K562 (cell line): ENCODE measurements around the gene SCAF11. TPM values are rescaled to one million over a fixed set of nuclear protein-coding genes. Genes with fewer than 3 reads are reported as not detected.

Experiments used
- BRD9 ChIP-seq: fragments of 450-650 bp; IDR thresholded peaks from 2 replicates; pipeline ENCODE4 v1.6.1; 2018; ENCODE audit warnings: low read depth; ENCODE audit not compliant: partially characterized antibody
- CBX3 ChIP-seq, 2 experiments: IDR thresholded peaks; 1 replicate in 1 of 2; 2 replicates in 1 of 2; pipeline ENCODE4 v1.6.1; 2012; ENCODE audit warnings: inconsistent platforms in 2 of 2, low read length in 2 of 2, borderline replicate concordance in 1 of 2, control low read depth in 1 of 2
- CEBPB ChIP-seq: fragments of 450-650 bp; IDR thresholded peaks from 2 replicates; pipeline ENCODE4 v1.6.1; 2016; ENCODE audit warnings: missing genetic modification characterization, missing compliant biosample characterization
- ETV5 ChIP-seq: sonication (generic); formaldehyde crosslinking; IDR thresholded peaks from 2 replicates; pipeline ENCODE4 v1.4.0; 2020; ENCODE audit warnings: low read depth, mild to moderate bottlenecking, missing genetic modification reagents
- FOXA3 ChIP-seq, 2 experiments: fragments of 450-650 bp in 1 of 2; sonication (generic) in 1 of 2; formaldehyde crosslinking; IDR thresholded peaks in 1 of 2; conservative IDR thresholded peaks in 1 of 2; 2 replicates each; pipeline versions ENCODE4 v1.4.0 to v1.8.0; 2020 to 2022; ENCODE audit warnings: mild to moderate bottlenecking in 2 of 2, missing genetic modification reagents in 1 of 2
- HCFC1 ChIP-seq: IDR thresholded peaks from 2 replicates; pipeline ENCODE4 v1.6.1; 2012; ENCODE audit warnings: low read depth, low read length, improper control_type of control experiment
- HEY1 ChIP-seq: fragments of 250-450 bp; sonication (Bioruptor Pico); IDR thresholded peaks from 2 replicates; pipeline ENCODE4 v1.5.0; 2020; ENCODE audit warnings: mild to moderate bottlenecking, moderate library complexity, borderline replicate concordance
- HIVEP1 ChIP-seq: fragments of 250-450 bp; sonication (Bioruptor Pico); IDR thresholded peaks from 2 replicates; pipeline ENCODE4 v1.4.0; 2020; ENCODE audit warnings: mild to moderate bottlenecking
- IFI16 ChIP-seq: fragments of 250-450 bp; sonication (Bioruptor Pico); IDR thresholded peaks from 2 replicates; pipeline ENCODE4 v2.1.2; 2022; ENCODE audit warnings: mild to moderate bottlenecking, inconsistent platforms
- KAT8 ChIP-seq: fragments of 450-650 bp; IDR thresholded peaks from 2 replicates; pipeline ENCODE4 v1.6.1; 2016; ENCODE audit warnings: low read depth, mild to moderate bottlenecking
- KDM5B ChIP-seq: fragments of 200-600 bp; sonication (generic); IDR thresholded peaks from 2 replicates; pipeline ENCODE4 v1.6.1; 2012; ENCODE audit warnings: low read depth, mild to moderate bottlenecking, moderate library complexity, low read length, control low read depth, inconsistent platforms; ENCODE audit not compliant: insufficient replicate concordance
- NCOA4 ChIP-seq: fragments of 450-650 bp; IDR thresholded peaks from 2 replicates; pipeline ENCODE4 v1.6.1; 2018; ENCODE audit warnings: mild to moderate bottlenecking; ENCODE audit not compliant: partially characterized antibody
- NCOR1 ChIP-seq: fragments of 450-650 bp; IDR thresholded peaks from 2 replicates; pipeline ENCODE4 v1.6.1; 2016; ENCODE audit warnings: mild to moderate bottlenecking, moderate library complexity
- POLR2G ChIP-seq: fragments of 200-400 bp; formaldehyde crosslinking; IDR thresholded peaks from 2 replicates; pipeline ENCODE4 v1.6.1; 2017; ENCODE audit warnings: low read depth, mild to moderate bottlenecking, antibody characterized with exemption, low read length, moderate library complexity
- POLR3G ChIP-seq: IDR thresholded peaks from 2 replicates; pipeline ENCODE4 v1.6.1; 2011; ENCODE audit not compliant: insufficient read length, insufficient replicate concordance; ENCODE audit errors: extremely low read depth
- PTRF ChIP-seq: fragments of 450-650 bp; IDR thresholded peaks from 2 replicates; pipeline ENCODE4 v1.6.1; 2016; ENCODE audit warnings: mild to moderate bottlenecking, missing genetic modification characterization, missing compliant biosample characterization
- RBFOX2 ChIP-seq: fragments of 200-400 bp; formaldehyde crosslinking; IDR thresholded peaks from 2 replicates; pipeline ENCODE4 v1.6.1; 2017; ENCODE audit warnings: low read depth, mild to moderate bottlenecking, low read length, moderate library complexity
- RBM25 ChIP-seq: fragments of 200-400 bp; formaldehyde crosslinking; IDR thresholded peaks from 2 replicates; pipeline ENCODE4 v1.6.1; 2018; ENCODE audit warnings: low read length, low read depth, moderate library complexity; ENCODE audit not compliant: severe bottlenecking
- TOE1 ChIP-seq, 2 experiments: fragments of 450-650 bp in 1 of 2; sonication (generic) in 1 of 2; formaldehyde crosslinking in 1 of 2; IDR thresholded peaks; 2 replicates each; pipeline versions ENCODE4 v1.7.1 to v1.8.0; 2016 to 2022; ENCODE audit warnings: borderline replicate concordance in 2 of 2, mild to moderate bottlenecking in 2 of 2, antibody characterized with exemption in 1 of 2, inconsistent platforms in 1 of 2, low read depth in 1 of 2, missing genetic modification reagents in 1 of 2, moderate library complexity in 1 of 2
- WHSC1 ChIP-seq: IDR thresholded peaks from one replicate; pipeline ENCODE4 v1.6.1; 2012; ENCODE audit warnings: low read length, control low read depth, inconsistent platforms
- ZC3H11A ChIP-seq: IDR thresholded peaks from 2 replicates; pipeline ENCODE4 v1.6.1; 2012; ENCODE audit warnings: low read depth, low read length, improper control_type of control experiment
- ZNF121 ChIP-seq: sonication (generic); formaldehyde crosslinking; conservative IDR thresholded peaks from 2 replicates; pipeline ENCODE4 v1.8.0; 2022; ENCODE audit warnings: missing genetic modification reagents
- ZNF175 ChIP-seq: fragments of 200-800 bp; sonication (Bioruptor generic); IDR thresholded peaks from 2 replicates; pipeline ENCODE4 v1.6.1; 2016; ENCODE audit warnings: low read depth, mild to moderate bottlenecking, missing genetic modification characterization, missing compliant biosample characterization
- ZNF217 ChIP-seq: sonication (generic); formaldehyde crosslinking; IDR thresholded peaks from 2 replicates; pipeline ENCODE4 v1.8.0; 2022; ENCODE audit warnings: mild to moderate bottlenecking, missing genetic modification reagents
- ZNF354B ChIP-seq: fragments of 250-450 bp; sonication (Bioruptor Pico); IDR thresholded peaks from 2 replicates; pipeline ENCODE4 v1.4.0; 2020
- polyA plus RNA-seq, 8 experiments: library from polyadenylated mRNA; depleted of rRNA in 4 of 8; stranded (reverse) in 5 of 8; unstranded in 3 of 8; fragments of >200 nt; fragmentation: Nextera tagmentation in 2 of 8; fragmentation: Illumina TruSeq in 1 of 8; extraction: Ambion mirVana in 2 of 8; extraction: Trizol in 1 of 8; gene quantifications; 2 replicates each; pipeline versions ENCODE4 v1.2.1 to v1.2.3, GENCODE V29; 2011 to 2014; ENCODE audit warnings: inconsistent platforms in 1 of 8, missing spikeins in 1 of 8
- total RNA-seq, 7 experiments: library from RNA; depleted of rRNA in 6 of 7; stranded (reverse); fragments of >200 nt in 6 of 7; fragmentation: Illumina TruSeq in 2 of 7; extraction: Trizol in 2 of 7; gene quantifications; 2 replicates each; pipeline versions ENCODE4 v1.2.1 to v1.2.3, GENCODE V29; 2011 to 2021; ENCODE audit warnings: low replicate concordance in 1 of 7
- TF ChIP-seq, protein P1 (sequence below): fragments of 250-450 bp; sonication (Bioruptor Pico); IDR thresholded peaks from 2 replicates; pipeline ENCODE4 v1.5.1; 2021; ENCODE audit warnings: mild to moderate bottlenecking
- TF ChIP-seq, protein P2 (sequence below): sonication (generic); formaldehyde crosslinking; IDR thresholded peaks from 2 replicates; pipeline ENCODE4 v1.8.1; 2022; ENCODE audit warnings: missing genetic modification reagents

The SCAF11 gene
- total and polyA plus RNA-seq, 9 of the 15 experiments (the other 6 are each of a cell fraction or from before 2014, with no cell fraction given), result 30.4 to 119 (median 80.0) TPM

DNA sequence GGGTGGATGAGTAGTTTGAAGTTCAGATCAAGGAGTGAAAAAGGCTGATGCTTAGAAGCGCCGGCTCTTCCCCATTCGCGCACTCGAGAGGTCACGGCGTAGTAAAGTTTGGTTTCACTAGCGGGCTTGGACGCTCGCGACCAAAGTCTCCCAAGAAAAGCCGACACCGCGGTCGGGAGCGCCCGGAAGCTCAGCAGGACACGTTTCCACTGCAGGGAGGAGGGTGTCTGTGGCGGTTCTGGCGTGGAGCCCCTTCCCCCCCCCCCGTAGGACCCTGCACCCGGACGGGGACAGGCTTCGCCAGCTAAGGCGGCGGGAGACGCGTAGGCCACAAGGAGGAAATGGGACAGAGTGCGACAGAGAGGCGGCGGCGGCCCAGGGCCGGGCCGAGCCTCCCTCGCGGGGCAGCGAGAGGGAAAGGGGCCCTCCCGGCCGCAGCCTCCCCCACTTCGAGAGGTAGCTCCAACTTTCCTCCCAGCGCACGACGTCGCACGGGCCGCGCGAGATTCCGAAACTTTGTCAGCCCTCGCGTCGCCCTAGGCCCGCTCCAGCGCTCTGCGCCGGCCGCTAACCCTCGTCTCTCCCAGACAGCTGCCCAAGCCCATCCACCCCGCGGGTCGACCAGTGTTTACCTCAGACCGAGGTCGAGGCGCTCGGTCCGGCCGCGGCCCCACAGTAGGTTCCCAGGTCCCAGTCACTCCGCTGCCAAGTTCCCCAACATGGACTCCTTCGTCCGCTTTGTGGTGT, 480 bp downstream of the SCAF11 start (continued):
- TF ChIP-seq, protein P1, sequence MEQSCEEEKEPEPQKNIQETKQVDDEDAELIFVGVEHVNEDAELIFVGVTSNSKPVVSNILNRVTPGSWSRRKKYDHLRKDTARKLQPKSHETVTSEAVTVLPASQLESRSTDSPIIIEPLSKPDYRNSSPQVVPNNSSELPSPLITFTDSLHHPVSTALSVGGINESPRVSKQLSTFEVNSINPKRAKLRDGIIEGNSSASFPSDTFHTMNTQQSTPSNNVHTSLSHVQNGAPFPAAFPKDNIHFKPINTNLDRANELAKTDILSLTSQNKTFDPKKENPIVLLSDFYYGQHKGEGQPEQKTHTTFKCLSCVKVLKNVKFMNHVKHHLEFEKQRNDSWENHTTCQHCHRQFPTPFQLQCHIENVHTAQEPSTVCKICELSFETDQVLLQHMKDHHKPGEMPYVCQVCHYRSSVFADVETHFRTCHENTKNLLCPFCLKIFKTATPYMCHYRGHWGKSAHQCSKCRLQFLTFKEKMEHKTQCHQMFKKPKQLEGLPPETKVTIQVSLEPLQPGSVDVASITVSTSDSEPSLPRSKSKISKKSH, result no peak
- TF ChIP-seq RBFOX2, result peak; percentile 88
- TF ChIP-seq KDM5B, result no peak
- TF ChIP-seq, protein P2, sequence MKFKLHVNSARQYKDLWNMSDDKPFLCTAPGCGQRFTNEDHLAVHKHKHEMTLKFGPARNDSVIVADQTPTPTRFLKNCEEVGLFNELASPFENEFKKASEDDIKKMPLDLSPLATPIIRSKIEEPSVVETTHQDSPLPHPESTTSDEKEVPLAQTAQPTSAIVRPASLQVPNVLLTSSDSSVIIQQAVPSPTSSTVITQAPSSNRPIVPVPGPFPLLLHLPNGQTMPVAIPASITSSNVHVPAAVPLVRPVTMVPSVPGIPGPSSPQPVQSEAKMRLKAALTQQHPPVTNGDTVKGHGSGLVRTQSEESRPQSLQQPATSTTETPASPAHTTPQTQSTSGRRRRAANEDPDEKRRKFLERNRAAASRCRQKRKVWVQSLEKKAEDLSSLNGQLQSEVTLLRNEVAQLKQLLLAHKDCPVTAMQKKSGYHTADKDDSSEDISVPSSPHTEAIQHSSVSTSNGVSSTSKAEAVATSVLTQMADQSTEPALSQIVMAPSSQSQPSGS (CRISPR knock-in tag), result no peak
- TF ChIP-seq WHSC1, result no peak
- no peak for TF ChIP-seq ZNF217 (CRISPR knock-in tag)
- no peak for TF ChIP-seq NCOR1
- TF ChIP-seq POLR3G, result no peak
- TF ChIP-seq ETV5, result peak; percentile 75
- no peak for TF ChIP-seq CBX3 (IDR thresholded peaks at IDR 0.05; ENCODE audit: borderline replicate concordance in 1 of 2, low read length in 2 of 2)
- TF ChIP-seq IFI16 (CRISPR knock-in tag), result no peak
- no peak for TF ChIP-seq HEY1
- no peak for TF ChIP-seq CEBPB
- TF ChIP-seq HIVEP1 (CRISPR knock-in tag), result no peak
- no peak for TF ChIP-seq KAT8
- no peak for TF ChIP-seq TOE1 (IDR thresholded peaks at IDR 0.05; ENCODE audit: borderline replicate concordance)
- no peak for TF ChIP-seq TOE1 (CRISPR knock-in tag; IDR thresholded peaks at IDR 0.05; ENCODE audit: borderline replicate concordance, low read depth)
- peak; percentile 88 for TF ChIP-seq POLR2G
- TF ChIP-seq PTRF (tag), result no peak
- no peak for TF ChIP-seq ZC3H11A
- TF ChIP-seq ZNF354B (CRISPR knock-in tag), result no peak
- TF ChIP-seq ZNF175, result no peak
- no peak for TF ChIP-seq FOXA3 (CRISPR knock-in tag; conservative IDR thresholded peaks at IDR 0.05 in 1 of 2, IDR thresholded peaks at IDR 0.05 in 1 of 2)
- TF ChIP-seq ZNF121, result no peak
- no peak for TF ChIP-seq BRD9
- no peak for TF ChIP-seq HCFC1
- no peak for TF ChIP-seq RBM25
- TF ChIP-seq NCOA4, result no peak
